GM15510 (cell line): ENCODE data around the gene VPS51.

Source experiments
- POLR2A ChIP-seq: IDR thresholded peaks from 3 replicates; pipeline ENCODE4 v1.6.1; 2011; ENCODE audit warnings: borderline replicate concordance; ENCODE audit not compliant: insufficient read length; ENCODE audit errors: extremely low read depth

The VPS51 gene

GRCh38 chr11:65131417-65131776, 35.4 kb downstream of the VPS51 start:
- TF ChIP-seq POLR2A, result no peak

- TF ChIP-seq POLR2A, result no peak
These were observed 35.9 kb downstream of the VPS51 start for GRCh38 chr11:65131895-65132237.

- TF ChIP-seq POLR2A, result peak; percentile 74
These were observed 36.4 kb downstream of the VPS51 start for GRCh38 chr11:65132238-65132987.

DNA sequence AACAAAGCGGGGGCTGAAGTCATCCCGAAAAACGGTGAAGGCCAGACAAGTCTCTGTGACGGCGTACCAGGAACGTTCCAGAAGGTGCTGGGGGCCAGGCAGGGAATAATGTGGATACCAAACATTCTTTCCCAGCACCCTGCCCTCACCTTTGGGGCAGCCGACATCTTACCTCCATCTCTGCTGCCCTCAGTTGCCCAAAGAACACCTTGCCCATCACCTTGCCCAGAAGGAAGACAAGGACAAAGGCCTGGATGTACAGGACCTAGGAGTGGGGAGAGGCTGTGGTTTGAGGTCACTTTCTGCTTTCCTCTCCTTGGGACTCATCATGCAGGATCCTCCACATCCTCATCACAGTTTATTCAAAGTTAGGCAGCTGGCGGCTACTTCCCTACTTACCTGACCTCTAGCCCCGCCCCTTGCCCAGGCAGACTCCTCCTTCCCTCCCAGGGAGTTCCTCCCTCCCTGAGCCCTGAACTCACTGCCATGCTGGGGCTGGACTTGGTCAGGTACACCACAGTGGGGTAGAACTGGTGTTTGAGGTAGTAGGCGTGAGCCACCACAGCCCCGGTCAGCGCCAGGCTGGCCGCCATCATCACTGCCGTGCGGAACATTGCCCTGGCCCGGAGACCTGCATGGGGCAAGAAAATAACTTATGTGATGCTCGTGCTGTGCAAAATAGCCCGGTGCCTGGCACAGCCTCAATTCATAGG, 37.1 kb downstream of the VPS51 start:
- peak; percentile 44 for TF ChIP-seq POLR2A

DNA sequence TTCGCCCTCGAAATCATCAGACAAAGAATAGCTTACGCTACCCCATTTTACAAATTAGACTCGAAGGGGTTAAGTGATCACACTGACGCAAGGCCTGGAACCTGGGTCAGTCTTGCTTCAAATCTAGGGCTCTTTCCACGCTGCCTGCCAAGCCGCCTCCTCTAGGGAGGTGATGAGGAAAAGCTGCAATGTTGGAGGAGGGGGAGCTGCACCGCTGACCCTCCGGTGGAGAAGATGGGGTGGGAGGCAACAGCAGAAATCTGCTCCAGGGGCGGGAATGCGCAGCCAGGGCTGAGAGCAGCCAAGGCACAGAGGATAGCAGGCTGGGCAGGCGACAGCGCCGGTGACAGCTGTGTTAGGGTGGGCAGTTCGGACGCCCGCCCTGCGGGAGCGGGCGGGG, 37.7 kb downstream of the VPS51 start:
- no peak for TF ChIP-seq POLR2A

DNA sequence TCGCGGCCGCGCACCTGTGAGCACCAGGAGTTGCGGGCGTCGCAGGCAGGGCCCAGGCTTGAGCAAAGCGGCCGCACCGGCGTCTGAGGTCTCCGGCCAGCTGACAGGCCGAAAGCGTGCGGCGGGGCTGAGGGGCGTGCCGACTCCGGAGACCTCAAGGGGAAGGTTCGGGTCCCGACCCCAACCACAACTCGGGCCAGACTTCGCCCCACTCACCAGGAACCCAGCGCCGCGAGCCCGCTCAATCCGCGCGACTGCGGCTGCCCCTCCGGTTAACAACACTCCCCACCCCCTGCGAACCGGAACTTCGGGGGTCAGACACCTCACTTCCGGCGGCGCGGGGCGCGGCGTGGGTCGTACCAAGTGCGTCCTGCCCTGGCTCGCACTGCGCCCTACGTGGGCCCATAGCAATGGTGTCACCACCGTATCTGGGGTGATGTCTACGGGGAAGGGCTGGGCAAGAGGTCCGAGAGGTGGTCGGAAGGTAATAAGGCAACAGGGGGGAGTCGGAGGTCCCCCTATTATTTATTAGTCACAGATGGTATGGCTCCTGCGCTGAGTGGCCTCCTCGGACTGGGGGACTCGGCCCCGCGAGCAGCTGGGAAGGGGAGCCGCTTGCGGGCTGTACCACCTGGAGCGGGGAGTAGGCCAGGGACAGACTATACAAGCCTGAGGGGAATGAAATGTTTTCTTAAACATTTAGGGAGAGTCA, 38.4 kb downstream of the VPS51 start, which contains the start of gene SYVN1:
TSS of gene SYVN1 (minus strand) at position 280 of the 712 bp plus-strand sequence. CDS start 918 bp downstream, outside the sequence.
- TF ChIP-seq POLR2A, result peak; percentile 86

GRCh38 chr11:65134952-65135632, 39.1 kb downstream of the VPS51 start:
- peak; percentile 68 for TF ChIP-seq POLR2A

DNA sequence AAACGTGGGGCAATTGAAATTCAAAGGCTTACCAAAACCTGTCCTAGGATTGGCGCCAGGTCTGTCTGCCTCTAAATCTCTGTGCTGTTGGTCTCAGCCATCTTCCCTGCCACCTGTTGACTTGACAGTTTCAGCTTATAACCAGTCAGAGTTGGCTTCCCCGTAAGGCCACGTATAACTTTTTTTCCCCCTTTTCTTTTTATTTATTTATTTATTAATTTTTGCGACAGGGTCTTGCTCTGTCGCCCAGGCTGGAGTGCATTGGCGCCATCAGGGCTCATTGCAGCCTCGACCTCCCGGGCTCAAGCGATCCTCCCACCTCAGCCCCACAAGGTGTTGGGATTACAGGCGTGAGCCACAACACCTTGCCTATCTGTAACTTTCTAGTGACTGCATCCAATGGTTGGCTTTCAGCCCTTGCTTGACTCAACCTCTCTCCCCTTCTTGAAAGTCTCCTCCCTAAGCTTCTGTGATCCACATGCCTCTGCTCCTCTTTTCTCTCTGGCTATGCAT, 39.7 kb downstream of the VPS51 start:
- TF ChIP-seq POLR2A, result no peak

DNA sequence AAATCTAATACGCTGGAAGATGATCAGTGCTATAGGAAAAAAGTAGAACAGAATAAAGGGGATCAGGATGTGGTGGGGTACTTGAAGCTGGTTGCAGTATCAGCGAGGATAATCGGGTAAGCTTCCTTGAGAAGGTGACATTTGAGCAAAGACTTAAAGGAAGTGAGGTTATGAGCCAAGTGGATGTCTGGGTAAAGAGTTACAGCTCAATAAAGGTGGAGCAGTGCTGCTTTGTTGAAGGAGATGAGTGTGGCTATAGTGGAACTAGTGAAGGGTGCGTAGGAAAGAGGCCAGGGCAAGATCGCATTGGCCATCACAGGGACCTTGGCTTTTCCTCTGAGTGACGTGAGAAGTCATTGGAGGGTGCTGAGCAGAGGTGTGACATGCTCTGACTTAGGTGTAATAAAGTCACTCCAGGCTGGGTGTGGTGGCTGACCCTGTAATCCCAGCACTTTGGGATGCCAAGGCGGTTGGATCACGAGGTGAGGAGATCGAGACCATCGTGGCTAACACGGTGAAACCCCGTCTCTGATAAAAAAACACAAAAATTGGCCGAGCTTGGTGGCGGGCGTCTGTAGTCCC, 40.6 kb downstream of the VPS51 start:
- no peak for TF ChIP-seq POLR2A

- no peak for TF ChIP-seq POLR2A
These were observed 46.0 kb downstream of the VPS51 start for GRCh38 chr11:65141896-65142494.

DNA sequence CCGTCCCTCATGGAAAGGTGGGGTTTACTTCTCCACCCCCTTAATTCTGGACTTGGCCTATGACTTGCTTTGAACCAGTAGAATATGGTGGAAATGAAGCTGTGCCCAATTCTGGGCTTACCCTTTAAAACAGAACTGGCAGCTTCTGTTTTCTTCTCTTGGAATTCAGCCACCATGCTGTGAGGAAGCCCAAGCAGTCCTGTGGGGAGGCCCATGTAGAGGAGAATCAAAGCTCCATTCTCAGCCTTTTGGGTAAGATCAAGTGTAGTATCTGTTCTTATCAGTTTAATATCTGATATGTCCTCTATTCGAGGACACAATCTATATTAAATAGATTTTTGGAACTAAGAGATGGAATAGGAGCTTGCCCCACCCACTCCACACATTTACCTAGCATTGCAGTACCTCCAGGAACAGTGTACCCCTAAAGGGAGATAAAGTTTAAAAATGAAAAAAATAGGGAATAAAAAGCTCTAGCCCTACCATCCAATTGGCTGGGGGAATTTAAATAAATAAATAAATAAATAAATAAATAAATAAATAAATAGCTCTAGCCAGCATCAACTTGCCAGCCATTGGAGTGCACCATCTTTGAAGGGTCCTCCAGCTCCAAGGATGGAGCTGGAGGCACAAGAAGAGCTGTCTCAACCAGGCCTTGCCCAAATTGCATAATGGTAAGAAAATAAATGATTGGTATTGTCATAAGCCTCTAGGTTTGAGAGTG, 51.5 kb downstream of the VPS51 start:
- TF ChIP-seq POLR2A, result no peak

DNA sequence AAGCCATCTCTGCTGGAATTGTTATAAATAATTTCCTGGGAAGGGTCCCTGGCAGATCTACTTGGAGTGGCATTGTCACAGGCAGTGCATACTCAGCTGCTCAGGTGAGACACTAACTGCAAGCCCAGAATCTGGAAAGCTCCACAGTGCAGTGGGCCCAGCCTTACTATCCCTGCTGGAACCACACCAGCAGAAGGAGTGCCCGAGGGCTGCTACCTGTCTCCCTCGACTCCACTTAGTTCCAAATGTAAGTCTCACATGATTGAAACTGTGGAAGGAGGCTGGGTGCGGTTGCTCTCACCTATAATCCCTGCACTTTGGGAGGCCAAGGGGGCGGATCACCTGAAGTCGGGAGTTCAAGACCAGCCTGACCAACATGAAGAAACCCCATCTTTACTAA, 52.6 kb downstream of the VPS51 start:
- TF ChIP-seq POLR2A, result no peak

DNA sequence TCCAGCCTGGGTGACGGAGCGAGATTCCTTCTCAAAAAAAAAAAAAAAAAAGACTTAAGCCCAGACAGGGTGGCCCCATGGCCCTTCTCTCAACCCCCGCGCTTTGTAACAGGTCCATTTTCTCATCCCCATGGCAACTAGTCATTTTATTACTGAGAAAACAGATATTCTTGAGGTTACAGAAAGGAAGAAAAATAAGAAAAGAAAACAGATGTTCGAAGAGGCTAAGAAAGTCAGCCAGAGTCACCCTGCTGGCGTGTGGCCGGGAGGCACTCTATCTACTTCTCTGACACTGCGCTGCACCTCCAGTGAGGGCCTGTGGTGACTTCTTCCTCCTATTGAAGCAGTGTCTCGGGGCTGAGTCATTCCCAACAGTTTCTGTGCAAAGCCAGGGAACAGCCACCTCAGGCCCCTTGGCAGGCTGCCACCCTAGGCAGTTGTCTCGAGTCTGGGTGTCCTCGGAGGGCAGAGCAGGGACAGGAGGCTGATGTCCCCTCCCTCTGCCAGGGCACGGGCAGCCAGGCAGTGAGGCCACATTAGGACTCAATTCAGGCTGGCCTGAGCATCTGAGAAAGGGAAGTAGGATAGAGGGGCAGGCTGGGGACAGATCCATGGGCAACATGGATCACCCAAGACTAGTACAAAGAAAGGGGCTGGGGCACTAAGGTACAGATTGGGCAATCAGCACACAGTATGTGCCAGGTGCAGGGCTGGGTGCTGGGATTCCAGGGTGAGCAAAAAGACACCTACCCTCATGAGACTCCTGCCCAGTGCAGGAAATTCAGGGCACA, 54.7 kb downstream of the VPS51 start:
- no peak for TF ChIP-seq POLR2A
